IPS-15b (cell line): ENCODE measurements around the gene CDS2.

Experiments
- H3K27me3 ChIP-seq: one replicate; pipeline ENCODE4 v1.6.1; 2013; ENCODE audit warnings: low read length; ENCODE audit not compliant: control insufficient read depth, insufficient read depth
- H3K36me3 ChIP-seq: one replicate; pipeline ENCODE4 v1.6.1; 2013; ENCODE audit warnings: low read length; ENCODE audit not compliant: control insufficient read depth, insufficient read depth
- H3K4me1 ChIP-seq: one replicate; pipeline ENCODE4 v1.6.1; 2013; ENCODE audit warnings: mild to moderate bottlenecking, low read length; ENCODE audit not compliant: control insufficient read depth, insufficient read depth
- H3K4me3 ChIP-seq: one replicate; pipeline ENCODE4 v1.5.1; 2013; ENCODE audit warnings: low read depth, low read length
- H3K9ac ChIP-seq: one replicate; pipeline ENCODE4 v1.6.1; 2013; ENCODE audit warnings: low read depth, mild to moderate bottlenecking, low read length
- H3K9me3 ChIP-seq: one replicate; pipeline ENCODE4 v1.6.1; 2013; ENCODE audit warnings: mild to moderate bottlenecking, low read length; ENCODE audit not compliant: control insufficient read depth, insufficient read depth

The CDS2 gene

DNA sequence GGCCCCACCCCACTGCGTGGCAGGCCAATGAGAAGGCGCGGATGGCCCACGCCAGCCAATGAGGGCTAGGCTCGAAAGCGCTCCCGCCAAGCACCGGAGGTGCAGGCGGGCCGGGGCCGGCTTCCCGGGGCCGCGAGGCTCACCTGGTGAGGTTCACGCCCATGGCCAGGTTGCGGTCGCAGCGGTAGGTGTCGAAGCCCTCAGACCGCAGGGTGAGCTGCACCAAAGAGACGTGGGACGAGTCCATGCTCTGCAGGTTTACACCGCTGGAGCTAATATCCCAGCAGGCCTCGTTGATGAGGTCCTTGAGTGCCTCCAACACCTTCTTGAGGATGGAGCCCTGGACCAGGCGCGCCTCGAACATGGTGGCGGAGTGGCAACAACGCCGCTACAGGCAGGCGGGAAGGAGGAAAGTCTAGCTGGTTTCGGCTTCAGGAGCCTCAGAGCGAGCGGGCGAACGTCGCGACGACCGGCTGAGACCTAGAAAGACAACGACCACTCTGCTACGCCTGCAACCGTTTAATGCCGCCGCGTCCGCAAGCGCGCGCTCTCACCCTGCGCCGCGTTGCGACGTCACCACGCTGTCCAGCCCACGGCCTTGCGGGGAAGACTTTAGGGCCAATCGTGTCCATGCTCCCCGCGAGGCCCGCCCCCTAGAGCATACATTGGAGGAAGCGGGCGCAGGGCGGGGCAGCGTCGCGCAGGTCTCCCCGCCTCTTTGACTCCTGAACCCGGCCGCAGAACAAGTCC is 7.2 kb upstream of the CDS2 start, which contains the start of gene PCNA:
Gene PCNA, minus strand, starts transcription at position 524 of the 750 bp plus-strand sequence. Its CDS starts 160 bp downstream, at position 364.
- H3K4me1 ChIP-seq = no peaks in the 10 kb centered on the region
- peaks cover 23% of the 10 kb centered on the region for H3K36me3 ChIP-seq
- no peaks in the 10 kb centered on the region for H3K9me3 ChIP-seq
- H3K4me3 ChIP-seq = peak within 1 kb of the TSS; percentile 100
- peak within 1 kb of the TSS; percentile 100 for H3K9ac ChIP-seq
- no peaks in the 10 kb centered on the region for H3K27me3 ChIP-seq

DNA sequence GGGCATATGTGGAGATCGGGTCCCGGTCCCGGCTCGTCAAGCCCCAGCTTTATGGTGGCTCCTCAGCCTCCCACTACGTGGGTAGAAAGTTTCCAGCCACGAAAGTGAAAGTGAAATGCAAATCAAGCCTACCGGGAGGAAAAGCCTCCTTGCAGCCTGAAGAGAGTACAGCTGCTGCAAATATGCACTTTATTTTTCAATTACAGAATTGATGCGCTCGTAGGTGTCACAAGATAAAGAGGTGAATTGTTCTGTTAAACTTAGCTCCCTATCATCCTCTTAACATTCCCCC is 6.7 kb upstream of the CDS2 start:
- Histone ChIP-seq H3K36me3 (peaks cover 23% of the 10 kb centered on the region), H3K4me3 (peak overlapping the region; percentile 75), H3K27me3 (no peaks in the 10 kb centered on the region), H3K9ac (peak overlapping the region; percentile 86), H3K4me1 (no peaks in the 10 kb centered on the region), H3K9me3 (no peaks in the 10 kb centered on the region)

DNA sequence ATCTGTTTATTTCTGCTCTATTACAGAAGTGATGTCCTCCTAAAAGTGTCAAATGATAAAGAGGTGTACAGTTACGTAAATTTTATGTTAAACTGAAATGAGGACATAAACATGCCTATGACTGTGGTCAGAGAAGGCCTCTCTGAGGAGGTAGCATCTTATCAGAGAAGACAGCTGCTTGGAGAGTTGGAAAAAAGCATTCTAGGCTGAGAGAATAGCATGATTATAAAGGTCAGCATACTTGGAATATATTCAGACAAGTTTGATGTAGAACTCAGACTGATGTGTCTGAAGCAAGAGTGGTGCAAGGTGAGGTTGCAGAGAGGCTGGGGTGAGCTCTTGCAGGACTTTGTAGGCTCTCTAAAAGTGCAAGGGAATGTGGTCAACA is 3.9 kb upstream of the CDS2 start:
- Histone ChIP-seq H3K4me1 (no peaks in the 10 kb centered on the region), H3K36me3 (peaks cover 7% of the 10 kb centered on the region), H3K9ac (no peak overlapping the region), H3K9me3 (no peaks in the 10 kb centered on the region), H3K27me3 (no peaks in the 10 kb centered on the region), H3K4me3 (no peak overlapping the region)

DNA sequence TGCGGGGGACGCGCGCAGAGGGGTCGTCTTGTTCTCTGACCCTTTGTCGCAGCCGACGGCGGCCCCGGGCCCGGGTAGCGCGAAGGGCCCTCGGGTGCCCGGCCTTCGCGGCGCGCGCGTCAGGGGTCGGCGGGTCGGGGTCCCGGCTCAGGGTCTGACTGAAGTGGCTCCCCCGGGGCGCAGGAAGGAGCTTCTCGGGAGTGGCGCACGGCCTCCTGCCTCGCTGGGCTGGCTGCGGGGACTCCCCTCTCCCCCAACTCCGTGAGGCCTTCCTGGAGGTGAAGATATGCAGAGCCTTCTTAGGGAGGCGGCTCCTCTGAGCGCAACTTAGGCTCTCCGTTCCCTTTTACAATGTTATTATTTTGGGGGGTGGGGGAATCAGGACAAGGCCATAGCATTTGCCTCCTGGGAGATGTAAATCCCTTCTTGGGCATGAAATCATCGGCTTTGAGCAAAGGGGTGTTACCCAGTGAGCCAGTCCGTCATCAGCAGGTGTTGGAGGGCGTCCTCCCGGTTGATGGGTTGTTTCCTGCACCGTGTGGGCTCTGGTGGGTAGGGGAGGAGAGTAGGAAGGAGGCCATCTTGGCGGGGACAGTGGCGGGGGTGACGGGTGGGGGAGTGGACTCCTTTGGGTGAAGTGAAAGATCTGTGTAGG is 523 bp downstream of the CDS2 start:
- peak overlapping the region; percentile 84 for H3K9ac ChIP-seq
- no peaks in the 10 kb centered on the region for H3K36me3 ChIP-seq
- H3K4me3 ChIP-seq = peak overlapping the region; percentile 95
- no peaks in the 10 kb centered on the region for H3K27me3 ChIP-seq
- H3K4me1 ChIP-seq = no peaks in the 10 kb centered on the region
- no peaks in the 10 kb centered on the region for H3K9me3 ChIP-seq

DNA sequence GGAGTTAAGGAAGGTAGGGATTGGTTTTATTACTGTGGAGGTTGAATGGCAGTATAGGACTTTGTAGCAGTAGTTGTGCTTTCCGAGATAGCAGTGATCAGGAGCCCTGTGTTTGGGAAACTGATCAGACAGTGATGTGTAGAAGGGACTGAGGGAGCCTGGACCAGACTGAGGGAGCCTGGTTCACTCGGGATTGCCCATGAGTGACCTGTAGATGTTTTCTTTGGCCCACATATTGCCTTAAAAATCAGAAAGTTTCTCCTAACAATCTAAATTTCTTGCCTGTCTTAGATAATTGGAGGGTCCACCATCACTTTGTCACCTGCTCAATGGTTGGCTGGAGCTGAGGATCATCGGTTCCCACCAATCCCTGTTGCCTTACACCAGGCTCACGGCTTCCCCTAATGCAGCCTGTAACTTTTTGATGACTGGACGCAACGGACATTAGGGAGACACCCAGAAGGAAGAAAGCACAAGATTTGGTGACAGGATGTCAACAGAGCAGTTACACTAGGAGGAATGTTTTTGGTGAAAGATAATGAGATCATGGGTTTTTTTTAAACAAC is 1.1 kb downstream of the CDS2 start:
- Histone ChIP-seq H3K9ac (peak overlapping the region; percentile 56), H3K4me3 (peak overlapping the region; percentile 95), H3K36me3 (no peaks in the 10 kb centered on the region), H3K4me1 (no peaks in the 10 kb centered on the region), H3K9me3 (no peaks in the 10 kb centered on the region), H3K27me3 (no peaks in the 10 kb centered on the region)

DNA sequence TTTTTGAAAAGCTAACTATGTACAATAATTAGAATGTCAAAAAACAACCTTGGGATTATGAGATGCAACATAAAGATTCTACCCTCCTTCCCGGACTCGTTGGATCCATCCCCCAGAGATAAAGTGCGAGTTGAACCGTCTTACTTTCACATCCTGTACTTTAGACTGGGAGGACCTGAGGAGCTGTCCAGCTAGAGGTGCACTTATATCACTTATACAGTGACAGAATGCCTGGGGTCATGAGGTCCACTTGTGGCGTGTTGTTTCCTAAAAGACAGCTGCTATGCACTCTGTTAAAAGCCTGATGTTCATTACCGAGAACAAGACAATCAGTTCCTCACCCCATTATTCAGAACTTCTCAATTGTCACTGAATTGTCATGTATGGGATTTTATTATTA is 2.1 kb downstream of the CDS2 start:
- Histone ChIP-seq H3K27me3 (no peaks in the 10 kb centered on the region), H3K4me3 (no peak overlapping the region), H3K9me3 (no peaks in the 10 kb centered on the region), H3K9ac (no peak overlapping the region), H3K4me1 (no peaks in the 10 kb centered on the region), H3K36me3 (no peaks in the 10 kb centered on the region)

DNA sequence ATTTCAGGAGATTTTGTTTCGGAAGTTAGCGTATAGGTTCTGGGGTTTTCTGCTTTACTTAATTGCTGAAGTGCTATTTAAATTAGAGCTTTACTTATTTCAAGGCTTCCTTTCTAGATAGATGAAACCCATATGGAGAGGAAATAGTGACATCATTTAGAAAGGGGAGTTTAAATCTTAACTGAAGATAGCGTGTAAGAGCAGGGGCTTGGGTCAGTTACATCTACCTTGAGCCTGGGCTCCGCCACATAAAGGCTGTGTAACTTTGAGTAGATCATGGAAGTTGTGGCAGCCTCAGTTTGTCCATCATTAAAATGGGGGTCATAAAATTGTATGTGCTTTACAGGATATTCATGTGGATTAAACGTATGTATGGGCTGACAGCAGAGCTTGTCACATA is 4.7 kb downstream of the CDS2 start:
- Histone ChIP-seq H3K9me3 (no peaks in the 10 kb centered on the region), H3K4me3 (no peak overlapping the region), H3K27me3 (no peaks in the 10 kb centered on the region), H3K9ac (no peak overlapping the region), H3K4me1 (no peaks in the 10 kb centered on the region), H3K36me3 (no peaks in the 10 kb centered on the region)

DNA sequence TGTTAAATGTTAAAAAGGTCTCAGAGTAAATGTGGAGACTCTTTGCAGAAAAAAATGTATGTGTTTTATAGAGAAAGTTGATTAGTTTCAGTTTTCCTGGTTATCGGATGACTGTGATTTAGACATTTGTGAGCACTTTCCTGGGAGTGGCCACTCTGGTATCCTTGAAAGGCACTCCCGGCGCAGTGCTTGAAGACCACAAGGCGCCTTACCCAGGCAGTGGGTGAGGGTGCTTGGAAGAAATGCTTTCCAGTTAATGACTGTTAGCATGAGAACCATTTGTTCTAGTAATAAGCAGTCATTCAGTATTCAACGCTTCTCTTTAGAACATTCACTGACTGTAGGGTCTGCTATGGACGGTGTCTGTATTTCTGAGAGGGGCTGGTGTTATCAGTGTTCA is 7.2 kb downstream of the CDS2 start:
- H3K4me1 ChIP-seq = no peaks in the 10 kb centered on the region
- H3K4me3 ChIP-seq = no peak overlapping the region
- H3K36me3 ChIP-seq = no peaks in the 10 kb centered on the region
- H3K27me3 ChIP-seq = no peaks in the 10 kb centered on the region
- no peak overlapping the region for H3K9ac ChIP-seq
- no peaks in the 10 kb centered on the region for H3K9me3 ChIP-seq

DNA sequence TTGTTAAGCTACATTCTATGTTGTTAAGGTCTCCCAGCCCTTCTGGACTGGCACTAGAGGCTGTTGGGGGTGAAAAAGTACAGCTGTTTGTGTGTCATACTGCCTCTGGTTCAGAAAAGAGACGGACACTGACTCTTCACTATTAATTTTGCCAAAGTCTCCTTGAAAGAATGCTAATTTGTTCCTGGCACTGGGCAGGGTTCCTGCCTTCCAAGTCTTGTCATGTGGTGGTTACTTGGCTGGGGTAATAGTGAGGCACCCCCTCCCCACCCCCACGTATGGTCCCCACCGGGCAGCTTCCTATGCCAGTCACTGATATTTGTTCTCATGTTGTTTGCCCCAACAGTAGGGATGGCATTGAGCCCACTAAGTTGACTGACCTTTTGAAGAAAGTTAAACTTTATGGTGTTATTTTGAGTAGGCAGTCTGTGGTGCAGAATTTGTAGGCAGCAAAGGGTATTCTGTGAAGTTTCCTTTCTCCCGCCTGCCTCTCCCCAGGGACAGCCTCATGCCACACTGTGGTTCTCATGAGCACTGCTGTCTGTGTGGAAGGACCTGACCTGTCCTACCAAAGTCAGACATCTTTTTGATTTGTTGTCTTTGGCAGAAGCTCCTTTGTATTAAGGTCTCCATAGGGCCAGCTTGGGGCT is 8.7 kb downstream of the CDS2 start:
- Histone ChIP-seq H3K9me3 (no peaks in the 10 kb centered on the region), H3K27me3 (no peaks in the 10 kb centered on the region), H3K36me3 (no peaks in the 10 kb centered on the region), H3K4me1 (no peaks in the 10 kb centered on the region), H3K9ac (no peak overlapping the region), H3K4me3 (no peak overlapping the region)

DNA sequence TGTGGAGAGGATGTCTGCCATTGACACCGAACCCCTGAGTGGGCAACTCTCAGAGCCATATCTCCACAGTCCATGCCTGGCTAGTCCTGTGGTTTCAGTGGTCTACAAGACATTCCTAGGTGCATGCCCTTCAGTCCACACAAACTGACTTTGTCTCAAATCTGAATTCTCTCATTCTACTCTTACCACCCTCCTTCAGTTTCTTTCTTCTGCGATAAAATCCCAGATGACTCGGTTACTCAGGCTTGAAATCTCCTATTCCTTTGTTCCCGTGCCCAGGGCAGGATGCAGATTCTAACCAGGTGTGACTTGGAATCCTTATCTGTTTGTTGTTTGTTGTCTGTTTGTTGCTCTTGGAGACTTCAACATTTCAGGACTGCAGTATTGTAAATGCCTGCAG is 9.3 kb downstream of the CDS2 start:
- H3K27me3 ChIP-seq = no peaks in the 10 kb centered on the region
- H3K9ac ChIP-seq = no peak overlapping the region
- H3K4me1 ChIP-seq = no peaks in the 10 kb centered on the region
- no peaks in the 10 kb centered on the region for H3K9me3 ChIP-seq
- no peaks in the 10 kb centered on the region for H3K36me3 ChIP-seq
- H3K4me3 ChIP-seq = no peak overlapping the region

DNA sequence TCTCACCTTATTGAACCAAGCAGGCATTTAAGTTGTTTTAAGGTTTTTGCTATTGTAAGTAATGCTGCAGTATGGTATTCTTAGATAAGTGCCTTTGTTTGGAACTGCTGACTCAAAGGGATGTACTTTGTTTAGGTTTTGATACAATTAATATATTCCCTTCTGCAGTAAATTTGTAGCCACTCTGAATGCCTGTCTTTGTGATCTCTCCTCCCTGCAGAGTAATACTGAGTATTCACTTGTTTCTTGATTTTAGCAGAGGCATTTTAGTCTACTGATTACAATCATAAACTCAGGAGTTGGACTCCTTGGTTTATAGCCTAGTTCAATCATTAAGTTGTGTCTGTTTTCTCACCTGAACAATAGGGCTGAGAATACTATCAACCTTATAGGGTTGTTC is 13.4 kb downstream of the CDS2 start:
- Histone ChIP-seq H3K4me1 (no peaks in the 10 kb centered on the region), H3K9ac (no peak overlapping the region), H3K4me3 (no peak overlapping the region), H3K9me3 (no peaks in the 10 kb centered on the region), H3K36me3 (no peaks in the 10 kb centered on the region), H3K27me3 (no peaks in the 10 kb centered on the region)

DNA sequence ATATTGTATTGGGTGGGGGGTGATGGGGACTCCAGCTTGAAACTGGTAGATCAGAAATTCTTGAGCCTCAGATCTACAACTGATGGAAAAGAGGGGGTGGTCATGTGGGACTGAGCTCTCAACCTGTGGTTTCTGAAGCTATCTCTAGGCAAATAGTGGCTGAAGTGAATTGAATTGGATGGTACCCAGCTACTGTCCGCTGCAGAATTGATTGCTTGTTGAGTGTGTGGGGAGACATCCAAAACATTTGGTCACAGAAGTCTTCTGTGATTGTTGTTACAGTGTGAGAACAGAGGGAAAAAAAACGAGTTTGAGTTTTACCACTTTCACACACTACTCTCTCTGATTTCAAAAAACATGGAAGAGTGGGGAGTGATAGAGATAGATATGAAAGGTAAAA is 14.8 kb downstream of the CDS2 start:
- H3K4me1 ChIP-seq = no peaks in the 10 kb centered on the region

More for the DNA sequence above, 14.8 kb downstream of the CDS2 start:
- Histone ChIP-seq H3K9me3 (no peaks in the 10 kb centered on the region), H3K4me3 (no peak overlapping the region), H3K9ac (no peak overlapping the region), H3K36me3 (no peaks in the 10 kb centered on the region), H3K27me3 (no peaks in the 10 kb centered on the region)
